Neural cell (in vitro differentiated cells): ENCODE results near the gene SLC6A17. TPM values are rescaled to one million over a fixed set of nuclear protein-coding genes. Genes with fewer than 3 reads are reported as not detected.

Source experiments
- H2AFZ ChIP-seq: fragments of 200-600, 300-800 bp; sonication (generic), shearing (Covaris generic); 2 replicates; pipeline ENCODE4 v1.6.0; 2014; ENCODE audit warnings: low read depth, mild to moderate bottlenecking, antibody characterized with exemption, low read length, moderate library complexity
- H3F3A ChIP-seq: fragments of 200-600 bp; shearing (Covaris generic); 2 replicates; pipeline ENCODE4 v1.6.1; 2016; ENCODE audit warnings: mild to moderate bottlenecking, moderate library complexity, mixed read lengths, antibody characterized with exemption, low read length; ENCODE audit not compliant: insufficient read depth, poor library complexity, severe bottlenecking
- H3K27ac ChIP-seq: fragments of 200-600, 300-800 bp; sonication (generic), shearing (Covaris generic); 2 replicates; pipeline ENCODE4 v1.5.1; 2014; ENCODE audit warnings: mild to moderate bottlenecking, low read length, moderate library complexity
- H3K27me3 ChIP-seq: fragments of 300-800, 200-600 bp; sonication (generic), shearing (Covaris generic); 2 replicates; pipeline ENCODE4 v1.6.0; 2014; ENCODE audit warnings: mild to moderate bottlenecking, low read depth, low read length, moderate library complexity; ENCODE audit not compliant: insufficient read depth
- H3K36me3 ChIP-seq: fragments of 300-800, 200-600 bp; sonication (generic), shearing (Covaris generic); 2 replicates; pipeline ENCODE4 v1.5.1; 2014; ENCODE audit warnings: mild to moderate bottlenecking, antibody characterized with exemption, low read length, moderate library complexity; ENCODE audit not compliant: insufficient read depth
- H3K4me2 ChIP-seq: fragments of 300-800, 200-600 bp; sonication (generic), shearing (Covaris generic); 2 replicates; pipeline ENCODE4 v1.6.0; 2014; ENCODE audit warnings: mild to moderate bottlenecking, low read length
- H3K4me3 ChIP-seq: fragments of 300-800, 200-600 bp; sonication (generic), shearing (Covaris generic); 2 replicates; pipeline ENCODE4 v1.5.1; 2014; ENCODE audit warnings: mild to moderate bottlenecking, low read length, moderate library complexity
- H3K79me2 ChIP-seq: fragments of 200-600 bp; shearing (Covaris generic); replicated peaks from 2 replicates; pipeline ENCODE4 v1.6.0; 2014; ENCODE audit warnings: mild to moderate bottlenecking, low read length, moderate library complexity; ENCODE audit not compliant: insufficient read depth
- H3K9ac ChIP-seq: fragments of 300-800, 200-600 bp; sonication (generic), shearing (Covaris generic); 2 replicates; pipeline ENCODE4 v1.6.1; 2016; ENCODE audit warnings: mild to moderate bottlenecking, low read length, mixed read lengths
- H3K9me2 ChIP-seq: fragments of 200-600 bp; shearing (Covaris generic); 2 replicates; pipeline ENCODE4 v1.6.1; 2016; ENCODE audit warnings: mild to moderate bottlenecking, low read length, mixed read lengths; ENCODE audit not compliant: insufficient read depth
- H3K9me3 ChIP-seq: fragments of 200-600, 300-800 bp; sonication (generic), shearing (Covaris generic); 2 replicates; pipeline ENCODE4 v1.6.1; 2016; ENCODE audit warnings: mild to moderate bottlenecking, mixed run types, low read length, moderate library complexity, mixed read lengths
- H4K20me1 ChIP-seq: fragments of 200-600 bp; shearing (Covaris generic); 2 replicates; pipeline ENCODE4 v1.6.1; 2016; ENCODE audit warnings: mild to moderate bottlenecking, mixed run types; ENCODE audit not compliant: insufficient read depth
- EP300 ChIP-seq: fragments of 450-650 bp; conservative IDR thresholded peaks from 2 replicates; pipeline ENCODE4 v1.6.1; 2014; ENCODE audit warnings: antibody characterized with exemption, mild to moderate bottlenecking, moderate library complexity; ENCODE audit not compliant: poor library complexity, severe bottlenecking
- EZH2 ChIP-seq: fragments of 200-600, 300-800 bp; shearing (Covaris generic), sonication (generic); IDR thresholded peaks from 2 replicates; pipeline ENCODE4 v1.6.1; 2014; ENCODE audit warnings: antibody characterized with exemption, low read length, borderline replicate concordance, mild to moderate bottlenecking; ENCODE audit not compliant: insufficient read depth, poor library complexity, severe bottlenecking
- MXI1 ChIP-seq: fragments of 450-650 bp; conservative IDR thresholded peaks from 2 replicates; pipeline ENCODE4 v1.6.1; 2014; ENCODE audit warnings: antibody characterized with exemption, mild to moderate bottlenecking; ENCODE audit not compliant: poor library complexity, severe bottlenecking
- POLR2AphosphoS5 ChIP-seq: IDR thresholded peaks from 2 replicates; pipeline ENCODE4 v1.6.1; 2012
- RAD21 ChIP-seq: fragments of 450-650 bp; conservative IDR thresholded peaks from 2 replicates; pipeline ENCODE4 v1.6.1; 2014; ENCODE audit warnings: antibody characterized with exemption, mild to moderate bottlenecking, moderate library complexity
- SMC3 ChIP-seq: fragments of 450-650 bp; conservative IDR thresholded peaks from 2 replicates; pipeline ENCODE4 v1.6.1; 2014; ENCODE audit warnings: antibody characterized with exemption, mild to moderate bottlenecking, moderate library complexity; ENCODE audit not compliant: poor library complexity
- TAF1 ChIP-seq: IDR thresholded peaks from 2 replicates; pipeline ENCODE4 v1.6.1; 2012; ENCODE audit warnings: low read depth
- polyA plus RNA-seq: library from polyadenylated mRNA; depleted of rRNA; stranded (reverse); fragments of >200 nt; gene quantifications from 2 replicates; pipeline ENCODE4 v1.2.3, GENCODE V29; 2014
- TF ChIP-seq, protein P1 (sequence below): fragments of 450-650 bp; IDR thresholded peaks from 2 replicates; pipeline ENCODE4 v1.5.1; 2014; ENCODE audit warnings: antibody characterized with exemption, mild to moderate bottlenecking, moderate library complexity; ENCODE audit not compliant: poor library complexity, severe bottlenecking
- TF ChIP-seq, protein P2 (sequence below): IDR thresholded peaks from 2 replicates; pipeline ENCODE4 v1.6.1; 2012; ENCODE audit warnings: borderline replicate concordance

SLC6A17 gene
- polyA plus RNA-seq, 1 donor from 2014 or later: 3.5 TPM

DNA sequence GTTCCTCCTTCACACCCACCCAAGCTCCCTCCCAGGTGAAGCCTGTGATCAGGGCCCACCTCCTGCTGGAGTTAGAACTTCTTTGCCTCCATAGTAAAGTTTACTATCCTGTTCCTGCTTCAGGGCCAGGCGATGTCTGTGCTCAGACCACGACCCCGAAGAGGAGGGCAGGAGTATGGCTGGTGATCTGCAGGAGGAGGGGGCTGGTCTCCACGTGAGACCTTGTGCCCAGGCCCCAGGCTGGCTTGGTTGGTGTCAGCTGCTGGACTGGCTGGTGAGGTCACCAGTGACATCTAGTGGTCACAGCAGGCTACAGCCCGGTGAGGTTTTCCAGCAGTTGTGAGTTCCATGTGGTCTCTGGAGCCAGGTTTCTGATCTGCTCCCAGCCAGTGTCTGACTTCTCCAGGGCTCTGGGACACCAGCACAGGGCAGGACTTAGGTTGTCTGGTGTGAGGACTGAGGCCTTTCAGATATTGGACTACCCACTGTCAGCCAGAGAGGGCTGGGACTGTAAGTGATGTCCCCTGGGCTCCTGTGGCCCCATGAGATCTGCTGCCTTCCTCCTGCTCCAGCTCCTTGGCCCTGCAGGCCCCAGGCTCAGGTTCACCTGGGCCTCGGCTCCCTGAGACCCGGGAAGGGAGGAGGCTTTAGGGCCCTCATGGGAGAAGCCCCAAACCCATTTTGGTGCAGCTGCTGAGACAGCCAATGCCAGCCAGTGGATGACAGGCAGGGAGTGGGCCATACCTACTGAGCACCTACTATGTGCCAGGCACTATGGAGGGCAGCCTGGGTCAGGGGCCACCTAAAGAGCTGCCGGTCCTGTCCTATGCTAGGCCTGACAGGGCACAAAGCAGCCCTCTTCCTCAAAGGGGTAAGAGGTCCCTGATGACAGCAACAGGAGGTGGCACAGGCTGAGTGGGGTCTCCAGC lies 44.0 kb upstream of the SLC6A17 start:
- TF ChIP-seq SMC3: peak; percentile 86
- peak; percentile 21 for TF ChIP-seq MXI1
- TF ChIP-seq RAD21: peak; percentile 84
- no peak for TF ChIP-seq EZH2
- TF ChIP-seq, protein P1, sequence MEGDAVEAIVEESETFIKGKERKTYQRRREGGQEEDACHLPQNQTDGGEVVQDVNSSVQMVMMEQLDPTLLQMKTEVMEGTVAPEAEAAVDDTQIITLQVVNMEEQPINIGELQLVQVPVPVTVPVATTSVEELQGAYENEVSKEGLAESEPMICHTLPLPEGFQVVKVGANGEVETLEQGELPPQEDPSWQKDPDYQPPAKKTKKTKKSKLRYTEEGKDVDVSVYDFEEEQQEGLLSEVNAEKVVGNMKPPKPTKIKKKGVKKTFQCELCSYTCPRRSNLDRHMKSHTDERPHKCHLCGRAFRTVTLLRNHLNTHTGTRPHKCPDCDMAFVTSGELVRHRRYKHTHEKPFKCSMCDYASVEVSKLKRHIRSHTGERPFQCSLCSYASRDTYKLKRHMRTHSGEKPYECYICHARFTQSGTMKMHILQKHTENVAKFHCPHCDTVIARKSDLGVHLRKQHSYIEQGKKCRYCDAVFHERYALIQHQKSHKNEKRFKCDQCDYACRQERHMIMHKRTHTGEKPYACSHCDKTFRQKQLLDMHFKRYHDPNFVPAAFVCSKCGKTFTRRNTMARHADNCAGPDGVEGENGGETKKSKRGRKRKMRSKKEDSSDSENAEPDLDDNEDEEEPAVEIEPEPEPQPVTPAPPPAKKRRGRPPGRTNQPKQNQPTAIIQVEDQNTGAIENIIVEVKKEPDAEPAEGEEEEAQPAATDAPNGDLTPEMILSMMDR: peak; percentile 94
- Histone ChIP-seq H3K79me2 (no peaks in the 10 kb centered on the region), H3K36me3 (no peaks in the 10 kb centered on the region), H3K4me2 (no peak overlapping the region), H3K9ac (no peak overlapping the region), H3K9me2 (no peaks in the 10 kb centered on the region), H3K27me3 (no peaks in the 10 kb centered on the region), H4K20me1 (no peaks in the 10 kb centered on the region), H2AFZ (no peak overlapping the region), H3K27ac (no peak overlapping the region), H3F3A (no peaks in the 10 kb centered on the region), H3K9me3 (no peaks in the 10 kb centered on the region), H3K4me3 (no peak overlapping the region)

DNA sequence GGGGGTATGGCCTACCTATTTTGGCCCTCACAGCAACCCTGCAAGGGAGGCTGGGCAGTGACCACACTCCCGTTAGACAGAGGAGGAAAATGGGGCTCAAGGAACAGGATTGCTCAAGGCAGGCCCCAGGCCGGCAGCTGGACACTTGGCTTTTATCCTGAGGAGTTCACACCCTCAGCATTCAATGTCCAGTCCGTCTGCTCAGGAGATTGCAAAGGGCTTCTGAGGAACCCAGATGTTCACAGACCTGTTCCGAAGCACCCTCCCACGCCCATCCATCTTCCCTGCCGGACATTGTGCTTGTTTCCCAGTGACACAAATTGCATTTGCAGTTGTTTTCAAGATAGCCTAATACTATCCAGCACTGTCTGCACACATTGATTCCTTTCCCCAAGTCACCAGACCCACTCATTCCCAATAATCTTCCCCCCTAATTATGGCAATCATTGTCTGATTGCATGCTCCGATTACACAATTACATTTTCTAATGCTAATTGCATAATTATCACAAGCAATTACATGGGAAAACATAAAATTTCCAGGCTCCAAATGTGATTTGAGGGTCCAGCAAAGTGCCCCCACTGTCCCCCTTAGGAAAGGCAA lies 42.3 kb upstream of the SLC6A17 start:
- Histone ChIP-seq H3K4me3 (no peak overlapping the region), H3K4me2 (no peak overlapping the region), H3K36me3 (no peaks in the 10 kb centered on the region), H3K9me3 (no peaks in the 10 kb centered on the region), H3K27me3 (no peaks in the 10 kb centered on the region), H3K9me2 (no peaks in the 10 kb centered on the region), H3F3A (no peaks in the 10 kb centered on the region), H3K9ac (no peak overlapping the region), H2AFZ (no peak overlapping the region), H4K20me1 (no peaks in the 10 kb centered on the region), H3K27ac (no peak overlapping the region), H3K79me2 (no peaks in the 10 kb centered on the region)
- no peak for TF ChIP-seq EP300
- TF ChIP-seq, protein P1: no peak
- no peak for TF ChIP-seq EZH2
- TF ChIP-seq SMC3: no peak
- no peak for TF ChIP-seq MXI1
- no peak for TF ChIP-seq TAF1
- TF ChIP-seq, protein P2, sequence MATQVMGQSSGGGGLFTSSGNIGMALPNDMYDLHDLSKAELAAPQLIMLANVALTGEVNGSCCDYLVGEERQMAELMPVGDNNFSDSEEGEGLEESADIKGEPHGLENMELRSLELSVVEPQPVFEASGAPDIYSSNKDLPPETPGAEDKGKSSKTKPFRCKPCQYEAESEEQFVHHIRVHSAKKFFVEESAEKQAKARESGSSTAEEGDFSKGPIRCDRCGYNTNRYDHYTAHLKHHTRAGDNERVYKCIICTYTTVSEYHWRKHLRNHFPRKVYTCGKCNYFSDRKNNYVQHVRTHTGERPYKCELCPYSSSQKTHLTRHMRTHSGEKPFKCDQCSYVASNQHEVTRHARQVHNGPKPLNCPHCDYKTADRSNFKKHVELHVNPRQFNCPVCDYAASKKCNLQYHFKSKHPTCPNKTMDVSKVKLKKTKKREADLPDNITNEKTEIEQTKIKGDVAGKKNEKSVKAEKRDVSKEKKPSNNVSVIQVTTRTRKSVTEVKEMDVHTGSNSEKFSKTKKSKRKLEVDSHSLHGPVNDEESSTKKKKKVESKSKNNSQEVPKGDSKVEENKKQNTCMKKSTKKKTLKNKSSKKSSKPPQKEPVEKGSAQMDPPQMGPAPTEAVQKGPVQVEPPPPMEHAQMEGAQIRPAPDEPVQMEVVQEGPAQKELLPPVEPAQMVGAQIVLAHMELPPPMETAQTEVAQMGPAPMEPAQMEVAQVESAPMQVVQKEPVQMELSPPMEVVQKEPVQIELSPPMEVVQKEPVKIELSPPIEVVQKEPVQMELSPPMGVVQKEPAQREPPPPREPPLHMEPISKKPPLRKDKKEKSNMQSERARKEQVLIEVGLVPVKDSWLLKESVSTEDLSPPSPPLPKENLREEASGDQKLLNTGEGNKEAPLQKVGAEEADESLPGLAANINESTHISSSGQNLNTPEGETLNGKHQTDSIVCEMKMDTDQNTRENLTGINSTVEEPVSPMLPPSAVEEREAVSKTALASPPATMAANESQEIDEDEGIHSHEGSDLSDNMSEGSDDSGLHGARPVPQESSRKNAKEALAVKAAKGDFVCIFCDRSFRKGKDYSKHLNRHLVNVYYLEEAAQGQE: no peak
- TF ChIP-seq POLR2AphosphoS5: no peak
- no peak for TF ChIP-seq RAD21
